ENCODE data around the gene PXDC1.

DNA sequence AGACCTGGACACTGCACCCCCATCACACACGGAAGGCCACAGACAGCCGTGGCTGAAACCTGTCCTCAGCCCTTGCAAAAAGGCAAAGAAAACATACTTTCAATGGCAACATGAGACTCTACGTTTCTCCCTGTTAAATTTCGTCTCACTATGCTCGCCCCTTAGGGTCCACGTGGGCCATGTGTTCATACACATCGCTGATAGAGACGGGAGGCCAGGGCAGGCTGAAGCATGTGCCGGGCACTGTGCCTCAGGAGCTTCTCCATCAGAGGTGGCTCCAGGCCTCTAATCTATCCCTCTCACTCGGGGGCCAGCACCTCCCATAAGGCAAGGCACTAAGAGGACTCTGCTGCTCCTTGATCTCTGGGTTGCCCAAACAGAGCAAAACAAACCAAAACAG lies 17.5 kb downstream of the PXDC1 start:
- TF ChIP-seq POLR2A (IDR thresholded peaks at IDR 0.05; ENCODE audit: low read length), result no peak
- no peak for TF ChIP-seq GATA1 (IDR thresholded peaks at IDR 0.05; ENCODE audit: low read depth, low read length)
